Stimulated activated CD4-positive, alpha-beta T cell treated with anti-CD3 and anti-CD28 coated beads, Interleukin-4, amount 100 ng/mL, for 24 hours (primary cell): Measurements from ENCODE around the gene POLR2A.

Experiments used
- DNase-seq: peaks from one replicate; pipeline ENCODE4 v3.0.0-alpha.2; 2020

POLR2A gene

GRCh38 chr17:7484067-7484918 lies at the start of gene POLR2A:
TSS of gene POLR2A (plus strand) at chr17:7484366.
- peak; percentile 97 for DNase-seq

DNA sequence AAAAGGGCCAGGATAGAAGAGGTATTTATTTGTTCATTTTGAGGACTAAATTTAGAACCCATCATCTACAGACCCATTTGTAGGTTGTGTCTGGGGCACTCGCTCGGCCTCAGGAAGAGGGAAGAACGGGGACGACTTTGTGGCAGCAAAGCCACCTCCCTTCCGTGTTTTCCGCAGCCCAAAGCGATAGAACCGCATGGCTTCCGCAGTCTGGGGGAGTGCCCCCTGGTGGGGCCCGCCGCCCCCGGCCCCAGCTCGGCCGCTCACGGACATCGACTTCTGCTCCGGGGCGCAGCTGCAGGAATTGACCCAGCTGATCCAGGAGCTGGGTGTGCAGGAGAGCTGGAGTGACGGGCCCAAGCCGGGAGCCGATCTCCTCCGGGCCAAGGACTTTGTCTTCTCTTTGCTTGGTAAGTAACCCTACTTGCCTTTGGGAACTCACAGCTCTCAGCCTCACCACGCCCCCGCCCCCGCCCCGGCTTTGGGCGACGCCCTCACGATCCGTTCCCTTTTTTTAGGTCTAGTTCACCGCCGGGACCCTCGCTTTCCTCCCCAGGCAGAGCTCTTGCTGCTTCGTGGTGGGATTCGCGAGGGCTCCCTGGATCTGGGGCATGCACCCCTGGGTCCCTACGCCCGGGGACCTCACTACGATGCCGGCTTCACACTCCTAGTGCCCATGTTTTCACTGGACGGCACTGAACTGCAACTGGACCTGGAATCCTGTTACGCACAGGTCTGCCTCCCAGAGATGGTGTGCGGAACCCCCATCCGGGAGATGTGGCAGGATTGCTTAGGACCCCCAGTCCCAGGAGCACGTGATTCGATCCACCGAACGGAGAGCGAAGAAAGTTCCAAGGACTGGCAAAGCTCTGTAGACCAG lies 48.2 kb upstream of the POLR2A start:
- DNase-seq: peak; percentile 51

DNA sequence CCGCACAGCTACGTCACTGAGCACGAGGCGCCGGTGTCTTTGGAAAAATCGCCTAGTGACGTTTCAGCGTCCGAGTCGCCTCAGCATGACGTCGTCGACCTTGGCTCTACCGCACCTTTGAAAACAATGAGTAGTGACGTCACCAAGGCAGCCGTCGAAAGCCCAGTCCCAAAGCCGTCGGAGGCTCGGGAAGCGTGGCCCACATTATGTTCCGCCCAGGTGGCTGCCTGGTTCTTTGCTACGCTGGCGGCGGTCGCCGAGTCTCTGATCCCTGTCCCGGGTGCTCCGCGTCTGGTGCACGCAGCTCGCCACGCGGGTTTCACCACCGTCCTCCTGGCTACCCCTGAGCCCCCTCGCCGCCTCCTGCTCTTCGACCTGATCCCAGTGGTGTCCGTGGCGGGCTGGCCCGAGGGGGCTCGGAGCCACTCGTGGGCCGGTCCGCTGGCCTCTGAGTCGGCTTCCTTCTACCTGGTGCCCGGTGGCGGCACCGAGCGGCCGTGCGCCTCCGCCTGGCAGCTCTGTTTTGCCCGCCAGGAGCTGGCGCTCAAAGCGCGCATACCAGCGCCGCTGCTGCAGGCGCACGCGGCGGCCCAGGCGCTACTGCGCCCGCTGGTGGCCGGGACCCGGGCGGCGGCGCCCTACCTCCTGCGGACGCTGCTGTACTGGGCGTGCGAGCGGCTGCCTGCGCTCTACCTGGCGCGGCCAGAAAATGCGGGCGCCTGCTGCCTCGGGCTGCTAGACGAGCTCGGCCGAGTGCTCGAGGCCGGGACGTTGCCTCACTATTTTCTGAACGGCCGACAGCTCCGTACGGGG lies 47.4 kb upstream of the POLR2A start:
- peak; percentile 79 for DNase-seq

DNA sequence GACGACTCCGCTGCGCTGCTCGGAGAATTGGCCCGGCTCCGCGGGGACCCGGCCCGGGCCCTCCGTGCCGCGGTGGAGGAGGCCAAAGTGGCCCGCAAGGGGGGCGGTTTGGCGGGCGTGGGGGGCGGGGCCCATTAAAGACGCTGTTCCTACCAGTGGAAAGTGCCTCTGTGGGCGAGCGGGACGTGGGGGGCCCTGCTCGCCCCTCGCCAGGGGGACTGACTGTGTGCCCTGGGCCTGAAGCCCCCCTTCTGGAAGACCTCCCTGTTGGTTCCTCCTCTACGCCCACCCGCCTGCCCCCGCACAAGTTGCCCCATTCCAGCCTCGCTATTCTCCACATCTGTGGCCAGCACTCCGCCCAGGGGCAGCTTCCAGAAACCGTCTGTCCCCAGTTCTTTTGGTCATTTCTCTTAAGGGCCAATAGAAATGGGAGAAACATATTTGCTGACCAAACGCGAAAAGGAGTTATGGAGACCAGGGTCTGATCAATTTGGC lies 46.8 kb upstream of the POLR2A start:
- DNase-seq: no peak

DNA sequence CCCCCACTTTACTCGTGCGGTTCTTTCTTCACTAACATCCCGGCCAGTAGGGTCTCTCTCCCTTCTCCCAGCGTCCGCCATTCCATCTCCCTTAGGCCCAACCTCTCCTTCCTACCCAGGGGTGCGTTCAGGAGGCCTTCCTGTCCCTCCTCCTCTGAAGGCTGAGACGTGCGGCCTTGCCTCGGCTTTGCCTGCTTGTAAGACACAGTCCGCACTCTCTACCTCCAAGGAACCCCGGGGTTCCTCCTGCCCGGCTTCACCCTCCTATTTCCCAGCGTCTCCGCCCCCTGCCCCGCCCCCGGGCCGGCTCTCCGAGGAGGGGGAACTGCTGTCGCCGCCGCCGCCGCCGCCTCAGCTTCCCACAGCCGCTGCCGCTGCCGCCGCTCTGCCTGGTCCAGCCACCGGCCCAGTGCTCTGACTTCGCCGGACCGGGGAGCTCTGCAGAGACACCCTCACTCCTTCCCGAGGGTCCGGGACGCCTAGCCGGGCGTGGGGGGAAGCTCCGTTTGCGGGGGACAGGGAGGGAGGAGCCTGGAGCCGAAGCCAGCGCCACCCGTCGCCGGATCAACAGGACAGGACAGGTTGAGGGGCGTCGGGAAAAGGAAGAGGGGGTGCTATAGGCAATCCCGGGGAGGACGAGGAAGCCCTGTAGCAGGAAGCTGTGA lies 46.1 kb upstream of the POLR2A start:
- peak; percentile 53 for DNase-seq

DNA sequence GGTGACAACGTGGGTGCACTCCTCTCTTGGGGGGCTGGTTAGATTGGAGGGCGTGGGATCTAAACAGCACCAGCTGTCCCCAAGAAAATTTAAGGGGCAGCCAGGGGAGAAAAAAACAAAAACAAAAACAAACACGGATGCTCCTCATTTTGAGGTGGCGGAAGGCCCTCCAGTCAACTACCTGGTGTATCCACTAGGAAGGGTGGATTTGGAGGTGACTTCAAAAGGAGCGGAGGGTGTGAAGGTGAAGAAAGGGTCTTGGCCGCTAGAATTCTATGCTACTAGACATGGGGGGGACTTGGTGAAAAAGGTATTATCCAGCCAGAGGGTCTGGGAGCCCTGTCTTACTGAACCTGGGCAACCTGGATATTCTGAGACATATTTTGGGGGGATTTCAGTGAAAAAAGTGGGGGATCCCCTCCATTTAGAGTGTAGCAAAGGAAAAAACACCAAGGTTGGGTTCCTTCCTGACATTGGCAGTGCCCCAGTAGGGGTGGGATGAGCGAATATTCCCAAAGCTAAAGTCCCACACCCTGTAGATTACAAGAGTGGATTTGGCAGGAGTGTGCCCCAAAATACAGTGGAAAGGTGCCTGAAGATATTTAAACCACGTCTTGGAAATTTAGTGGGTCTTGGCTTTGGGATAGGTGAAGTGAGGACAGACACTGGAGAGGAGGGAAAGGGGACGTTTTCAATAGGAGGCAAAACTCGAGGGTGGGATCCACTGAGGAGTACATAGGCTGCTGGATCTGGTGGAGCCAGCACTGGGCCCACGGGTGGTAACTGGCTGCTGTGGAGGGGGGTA lies 45.3 kb upstream of the POLR2A start:
- no peak for DNase-seq

DNA sequence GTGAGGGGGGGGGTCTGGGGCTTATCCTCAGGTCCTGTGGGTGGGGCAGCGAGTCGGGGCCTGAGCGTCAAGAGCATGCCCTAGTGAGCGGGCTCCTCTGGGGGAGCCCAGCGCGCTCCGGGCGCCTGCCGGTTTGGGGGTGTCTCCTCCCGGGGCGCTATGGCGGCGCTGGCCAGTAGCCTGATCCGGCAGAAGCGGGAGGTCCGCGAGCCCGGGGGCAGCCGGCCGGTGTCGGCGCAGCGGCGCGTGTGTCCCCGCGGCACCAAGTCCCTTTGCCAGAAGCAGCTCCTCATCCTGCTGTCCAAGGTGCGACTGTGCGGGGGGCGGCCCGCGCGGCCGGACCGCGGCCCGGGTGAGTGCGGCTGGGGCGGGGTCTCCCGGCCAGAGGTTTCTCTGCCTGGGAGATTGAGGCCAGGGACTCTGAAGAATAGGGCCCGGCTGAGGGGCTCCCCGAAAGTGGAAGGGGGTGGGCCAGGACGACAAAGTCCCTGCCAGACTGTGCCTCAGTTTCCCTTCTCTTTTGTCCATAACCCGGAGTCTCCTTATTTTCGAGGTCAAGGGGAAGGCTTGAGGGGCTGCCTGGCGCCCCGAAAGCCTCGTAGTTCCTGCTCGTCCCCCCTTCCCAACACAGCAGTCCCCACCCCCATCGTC lies 44.6 kb upstream of the POLR2A start, which contains the start of gene FGF11:
FGF11 (plus strand) TSS at position 51 of the 651 bp plus-strand sequence; CDS start at position 160, 109 bp downstream.
- DNase-seq: no peak

DNA sequence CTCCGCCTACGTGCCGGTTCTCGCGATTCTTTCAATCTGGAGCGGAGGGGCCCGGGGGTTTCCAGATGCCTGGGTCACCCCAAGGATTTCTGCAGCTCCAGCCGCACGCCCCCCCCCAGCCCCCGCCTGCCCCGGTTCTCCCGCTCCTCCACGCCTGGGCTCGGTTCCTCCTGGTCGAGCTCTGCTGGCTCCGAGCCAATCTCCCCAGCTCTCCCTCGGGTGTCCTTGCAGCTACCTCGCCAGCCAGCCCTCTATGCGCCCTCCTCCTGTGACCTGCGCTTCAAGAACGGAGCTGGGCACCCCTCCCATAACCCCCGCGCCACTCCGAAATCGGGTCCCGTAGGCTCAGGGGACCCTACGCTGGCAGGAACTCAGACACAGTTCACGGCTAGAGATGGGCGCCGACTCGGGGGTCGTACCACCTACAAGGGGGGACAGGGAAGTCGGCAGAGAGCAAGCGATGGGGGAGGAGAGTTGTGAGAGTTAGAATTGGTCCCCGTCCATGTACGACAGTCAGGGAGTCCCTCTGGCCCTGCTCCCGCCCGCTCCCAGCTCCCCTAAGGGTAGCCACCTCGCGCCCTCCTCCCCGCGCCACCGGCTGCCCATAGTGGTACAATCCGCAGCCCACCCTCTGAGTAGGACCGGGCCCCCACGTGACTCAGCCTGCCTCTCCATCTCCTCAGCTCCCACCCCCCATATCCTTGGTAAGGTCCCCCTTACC lies 43.9 kb upstream of the POLR2A start:
- peak; percentile 25 for DNase-seq

GRCh38 chr17:7440834-7441195 lies 43.4 kb upstream of the POLR2A start:
- DNase-seq: no peak

DNA sequence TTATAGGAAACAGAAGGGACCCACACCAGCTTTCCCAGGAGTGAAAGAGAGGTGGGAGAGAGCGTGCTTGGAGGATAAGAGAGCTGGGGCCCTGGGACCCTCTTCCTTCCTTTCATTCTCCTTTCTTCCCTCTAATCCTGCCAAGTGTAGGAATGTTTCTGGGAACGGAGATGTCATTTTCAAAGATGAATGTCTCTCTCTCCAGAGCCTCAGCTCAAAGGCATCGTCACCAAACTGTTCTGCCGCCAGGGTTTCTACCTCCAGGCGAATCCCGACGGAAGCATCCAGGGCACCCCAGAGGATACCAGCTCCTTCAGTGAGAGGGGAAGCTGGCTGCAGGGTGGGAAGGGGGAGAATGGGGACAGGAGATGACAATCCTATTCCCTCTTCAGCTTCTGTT lies 42.9 kb upstream of the POLR2A start:
- no peak for DNase-seq

DNA sequence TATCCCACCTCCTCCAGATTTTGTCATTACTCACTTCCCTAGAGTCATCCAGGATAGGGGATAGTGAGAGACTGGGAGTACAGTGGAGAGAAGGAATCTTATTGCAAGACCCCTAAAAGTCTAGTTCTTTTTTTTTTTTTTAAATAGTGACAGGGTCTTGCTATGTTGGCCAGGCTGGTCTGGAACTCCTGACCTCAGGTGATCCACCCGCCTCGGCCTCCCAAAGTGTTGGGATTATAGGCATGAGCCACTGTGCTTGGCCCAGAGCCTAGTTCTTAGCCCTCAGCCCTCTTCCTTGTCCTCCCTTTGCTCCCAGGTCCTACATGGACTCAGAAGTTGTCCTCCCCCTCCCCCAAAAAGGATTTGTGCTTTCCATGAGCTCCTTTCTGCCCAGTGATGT lies 42.0 kb upstream of the POLR2A start:
- no peak for DNase-seq

DNA sequence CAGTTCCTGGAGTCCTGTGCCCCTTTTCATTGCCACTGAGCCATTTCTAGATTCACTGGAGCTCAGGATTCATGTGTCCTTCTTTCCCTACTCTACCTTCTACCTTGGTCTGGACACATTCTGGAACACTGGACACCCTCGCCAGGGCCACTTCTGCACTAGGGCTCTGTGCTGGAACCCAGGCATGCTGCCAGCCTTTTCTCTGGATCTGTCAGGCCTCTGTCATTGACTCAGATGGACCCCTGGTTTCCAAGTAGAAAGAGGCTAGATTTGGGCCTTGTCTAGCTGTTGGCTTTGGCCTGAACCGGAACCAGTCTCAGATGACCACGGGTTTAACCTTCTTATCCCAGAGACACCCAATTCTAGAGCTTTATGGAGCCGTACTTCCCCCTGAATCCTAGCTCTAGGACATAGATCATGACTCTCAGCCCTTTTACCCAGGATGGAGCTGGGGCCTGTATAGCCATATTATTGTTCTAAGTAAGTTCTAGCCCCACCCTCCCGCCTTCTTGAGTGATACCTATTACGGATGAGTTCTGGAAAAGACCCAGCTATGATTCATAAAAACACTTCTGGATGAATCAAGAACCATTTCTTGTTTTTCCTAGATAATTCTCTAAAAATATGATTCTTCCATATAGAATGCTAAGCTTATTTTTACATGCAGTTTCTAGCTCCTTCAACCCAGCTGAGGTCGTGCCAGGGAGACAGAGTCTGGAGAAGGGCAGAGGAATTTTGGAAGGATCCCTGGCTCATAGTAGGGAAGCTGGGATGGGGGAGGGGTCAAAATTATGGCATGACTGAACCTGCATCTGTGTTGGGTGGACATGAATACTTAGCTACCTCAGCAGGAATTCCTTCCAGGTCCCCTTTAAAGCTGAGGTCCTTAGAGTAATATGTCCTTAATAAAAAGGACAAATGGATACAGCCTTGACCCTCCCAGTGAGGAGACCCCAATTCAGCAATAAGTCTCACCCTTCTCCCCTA lies 40.4 kb upstream of the POLR2A start:
- DNase-seq: no peak

DNA sequence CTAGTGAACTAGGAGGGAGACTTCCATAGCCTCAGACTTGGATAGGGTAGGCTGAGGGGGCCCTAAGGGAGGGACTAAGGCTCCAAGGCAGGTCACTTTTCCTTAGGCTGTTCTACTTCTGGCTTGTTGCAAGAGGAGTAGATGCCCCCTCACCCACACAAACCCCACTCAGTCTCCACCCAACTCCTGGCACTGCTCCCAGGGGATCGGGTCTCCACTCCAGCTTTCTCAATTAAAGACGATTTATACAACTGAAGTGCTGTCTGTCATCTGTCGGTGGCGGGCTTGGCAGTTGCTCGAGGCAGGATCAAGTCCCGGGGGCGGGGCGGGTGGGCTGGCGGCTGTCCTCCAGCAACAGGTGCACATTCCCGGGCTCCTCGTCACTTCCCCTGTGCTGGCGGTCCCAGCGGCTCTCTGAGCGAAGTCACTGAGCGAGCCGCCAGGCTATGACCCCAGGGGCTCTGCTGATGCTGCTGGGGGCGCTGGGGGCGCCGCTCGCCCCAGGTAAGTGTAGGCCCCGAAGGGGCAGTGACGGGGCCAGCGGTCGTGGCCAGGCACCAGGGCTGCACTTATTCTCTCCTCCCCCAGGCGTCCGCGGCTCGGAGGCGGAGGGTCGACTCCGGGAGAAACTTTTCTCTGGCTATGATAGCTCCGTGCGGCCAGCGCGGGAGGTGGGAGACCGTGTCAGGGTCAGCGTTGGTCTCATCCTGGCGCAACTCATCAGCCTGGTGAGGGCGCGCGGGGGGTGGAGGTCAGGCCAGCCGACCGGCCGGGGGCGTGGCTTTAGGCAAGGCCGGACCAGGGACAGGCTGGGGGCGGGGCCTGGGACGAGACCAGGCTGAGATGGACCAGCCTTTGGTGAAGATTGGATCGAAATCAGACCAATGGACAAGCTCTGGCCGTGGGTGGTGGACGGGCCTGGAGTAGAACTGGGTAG lies 39.2 kb upstream of the POLR2A start, which contains the start of gene CHRNB1:
CHRNB1 (plus strand) TSS at position 380 of the 937 bp plus-strand sequence; CDS start at position 447, 67 bp downstream.
- no peak for DNase-seq

- no peak for DNase-seq
Observed at GRCh38 chr17:7445619-7445968, 38.6 kb upstream of the POLR2A start.

DNA sequence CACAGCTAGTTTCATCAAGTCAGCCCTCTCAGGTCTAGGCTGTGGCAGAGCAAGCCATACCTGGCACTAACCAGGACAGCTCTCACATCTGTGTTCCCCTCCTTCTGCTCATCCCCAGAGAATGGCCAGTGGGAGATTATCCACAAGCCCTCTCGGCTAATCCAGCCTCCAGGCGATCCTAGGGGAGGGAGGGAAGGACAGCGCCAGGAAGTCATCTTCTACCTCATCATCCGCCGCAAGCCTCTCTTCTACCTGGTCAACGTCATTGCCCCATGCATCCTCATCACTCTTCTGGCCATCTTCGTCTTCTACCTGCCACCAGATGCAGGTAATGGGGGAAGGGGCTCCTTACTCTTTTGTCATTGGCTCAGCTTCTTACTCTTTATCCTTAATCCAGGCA lies 35.7 kb upstream of the POLR2A start:
- DNase-seq: no peak

DNA sequence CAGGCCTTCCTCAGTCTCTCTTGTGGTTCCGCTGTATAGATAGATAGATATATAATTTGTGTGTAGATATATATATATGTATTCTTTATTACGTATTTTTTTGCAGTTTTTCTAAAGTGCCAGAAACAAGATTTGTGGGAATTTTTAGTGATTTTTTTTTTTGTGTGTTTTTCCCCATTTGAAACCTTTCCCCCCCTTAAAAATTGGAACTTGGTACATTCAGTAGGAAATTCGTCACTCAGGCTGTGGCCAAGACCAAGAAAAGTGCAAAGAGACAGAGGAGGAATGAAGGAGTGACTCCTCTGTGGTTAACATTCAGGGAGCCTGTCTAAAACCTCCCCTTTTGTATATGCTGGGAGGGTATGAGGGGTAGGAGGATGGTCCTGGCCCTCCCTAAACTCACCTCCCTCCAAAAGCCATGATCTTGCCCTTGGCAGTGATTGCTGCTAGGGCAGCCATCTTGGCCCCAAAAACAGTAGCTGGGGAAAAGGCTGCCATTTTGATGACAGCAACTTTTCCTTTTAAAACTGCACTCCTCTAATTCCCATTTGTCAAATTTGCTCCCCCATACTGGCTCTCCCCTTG lies 24.1 kb upstream of the POLR2A start:
- no peak for DNase-seq
